ENCODE results near the gene KCNMB4.

Gene KCNMB4

DNA sequence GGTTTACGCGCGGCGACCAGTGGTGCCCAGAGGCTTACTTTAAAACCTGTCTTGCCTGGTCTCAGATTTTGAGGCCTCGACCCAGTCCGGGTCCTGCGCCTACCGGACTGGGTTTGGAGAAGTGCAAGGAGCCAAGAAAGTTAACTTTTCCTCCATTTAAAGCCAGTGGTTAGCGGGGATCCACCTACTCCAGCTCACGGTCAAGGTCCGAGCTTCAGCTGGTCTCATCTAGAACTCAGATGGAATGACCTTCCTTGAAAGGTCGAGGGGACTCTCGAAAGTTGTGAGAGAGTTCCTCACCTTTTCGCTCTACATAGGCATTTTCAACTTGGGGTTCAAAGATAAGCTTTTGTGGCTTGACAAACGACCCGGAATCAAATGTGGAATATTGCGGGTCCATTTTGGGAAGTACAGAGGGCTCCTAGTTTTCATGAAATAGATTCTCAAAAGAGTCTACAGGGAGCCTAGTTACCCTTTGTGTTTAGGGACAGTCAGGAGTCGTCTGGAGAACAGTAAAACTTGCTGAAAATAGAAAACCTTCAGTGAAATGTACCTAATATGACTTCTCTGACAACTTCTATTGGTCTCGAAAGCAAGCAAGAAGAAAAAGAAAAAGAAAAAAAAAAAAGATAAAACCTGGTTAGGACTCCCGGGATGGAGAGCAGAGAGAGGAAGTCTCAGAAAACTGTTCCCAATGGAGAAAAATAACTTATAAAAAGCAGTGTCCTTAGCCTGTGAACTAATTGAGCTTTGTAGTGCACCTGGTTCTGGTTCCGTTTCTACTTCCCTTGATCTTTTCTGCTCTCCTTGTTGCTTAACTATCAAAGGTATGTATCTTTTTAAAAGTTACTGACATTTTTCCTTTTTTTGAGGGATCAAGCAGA, 1.4 kb downstream of the KCNMB4 start:
- peaks cover 0 to 2% of the 10 kb centered on the region in 2 donors for H3K36me3 ChIP-seq (replicated peaks in 1 of 2; ENCODE audit: control insufficient read depth in 2 of 2, insufficient read depth in 2 of 2, low read length in 2 of 2)
- H3K23ac ChIP-seq (ENCODE audit: low read depth, low read length, poor library complexity), result no peak overlapping the region
- H2BK15ac ChIP-seq (ENCODE audit: low read length), result no peak overlapping the region
- H3K18ac ChIP-seq (ENCODE audit: low read length), result no peak overlapping the region
- no peak overlapping the region for H2BK12ac ChIP-seq (ENCODE audit: low read length)
- no peaks in the 10 kb centered on the region for H3K79me1 ChIP-seq (ENCODE audit: low read depth, low read length)
- no peak overlapping the region for H4K91ac ChIP-seq (ENCODE audit: low read depth, low read length, poor library complexity)
- H2AK5ac ChIP-seq (ENCODE audit: low read depth, low read length), result no peak overlapping the region
- H2BK120ac ChIP-seq (ENCODE audit: low read depth, low read length), result no peak overlapping the region
- no peaks in the 10 kb centered on the region for H3K9me3 ChIP-seq (replicated peaks in 1 of 2; ENCODE audit: control insufficient read depth in 2 of 2, insufficient read depth in 1 of 2, low read depth in 1 of 2, low read length in 2 of 2)
- H2AFZ ChIP-seq (ENCODE audit: low read length), result peak overlapping the region; percentile 99
- WGBS, 2 donors (ENCODE audit: extremely low coverage in 2 of 2, insufficient read length in 2 of 2, insufficient replicate concordance in 1 of 2), result no CpG with 5 or more reads among the region's 21 CpGs
- no peak overlapping the region for H2BK5ac ChIP-seq (ENCODE audit: low read length)
- no peak overlapping the region for H3K14ac ChIP-seq (ENCODE audit: low read length)
- H3K4ac ChIP-seq (ENCODE audit: low read length), result no peak overlapping the region
- H3K9ac ChIP-seq (ENCODE audit: low read depth, low read length, poor library complexity), result no peak overlapping the region
- peaks cover 3 to 4% of the 10 kb centered on the region in 2 donors for H3K4me1 ChIP-seq (ENCODE audit: control insufficient read depth in 2 of 2, insufficient read depth in 1 of 2, low read depth in 1 of 2, low read length in 2 of 2)
- H3K27me3 ChIP-seq (ENCODE audit: control insufficient read depth in 3 of 3, insufficient read depth in 3 of 3, low read depth in 1 of 3, low read length in 3 of 3), result peaks cover 0 to 22% (median 13%) of the 10 kb centered on the region in 3 experiments
- peak; percentile 11 for DNase-seq (ENCODE audit: low spot score)
- no peak overlapping the region for H3K27ac ChIP-seq (replicated peaks; ENCODE audit: low read length)
- H3K4me2 ChIP-seq (ENCODE audit: insufficient read depth, low read length, poor library complexity, severe bottlenecking), result peak overlapping the region; percentile 94
- peak overlapping the region; percentile 78 to 83 for H3K4me3 ChIP-seq (ENCODE audit: low read length in 2 of 2)
- H4K8ac ChIP-seq (ENCODE audit: low read depth, low read length), result no peak overlapping the region

DNA sequence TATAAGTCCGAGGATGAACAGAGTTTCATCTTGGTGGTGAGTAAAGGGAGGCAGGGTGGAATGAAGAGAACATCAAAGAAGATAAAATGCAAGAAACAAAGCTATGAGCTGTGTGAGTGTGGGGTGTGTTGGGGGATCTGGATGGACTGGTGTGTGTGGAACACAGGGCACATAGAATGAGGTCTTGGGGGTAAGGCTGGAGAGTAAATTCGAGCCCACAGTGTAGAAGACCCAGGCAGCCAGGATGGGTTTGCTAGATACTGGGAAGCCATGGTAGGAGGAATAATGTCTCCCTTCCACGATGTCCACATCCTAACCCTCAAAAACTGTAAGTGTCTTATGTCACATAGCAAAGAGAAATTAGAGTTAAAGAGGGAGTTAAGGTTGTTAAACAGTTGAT, 6.8 kb downstream of the KCNMB4 start:
- Histone ChIP-seq H2BK120ac (ENCODE audit: low read depth, low read length) (no peak overlapping the region), H2BK12ac (ENCODE audit: low read length) (no peak overlapping the region), H4K91ac (ENCODE audit: low read depth, low read length, poor library complexity) (no peak overlapping the region), H3K36me3 (replicated peaks in 1 of 2; ENCODE audit: control insufficient read depth in 2 of 2, insufficient read depth in 2 of 2, low read length in 2 of 2) (peaks cover 0 to 2% of the 10 kb centered on the region in 2 donors), H3K9me3 (replicated peaks in 1 of 2; ENCODE audit: control insufficient read depth in 2 of 2, insufficient read depth in 1 of 2, low read depth in 1 of 2, low read length in 2 of 2) (peaks cover 0 to under 1% of the 10 kb centered on the region in 2 donors), H3K18ac (ENCODE audit: low read length) (no peak overlapping the region), H3K4me2 (ENCODE audit: insufficient read depth, low read length, poor library complexity, severe bottlenecking) (no peak overlapping the region), H3K9ac (ENCODE audit: low read depth, low read length, poor library complexity) (no peak overlapping the region), H3K14ac (ENCODE audit: low read length) (no peak overlapping the region), H3K4me1 (ENCODE audit: control insufficient read depth in 2 of 2, insufficient read depth in 1 of 2, low read depth in 1 of 2, low read length in 2 of 2) (no peaks in the 10 kb centered on the region), H3K79me1 (ENCODE audit: low read depth, low read length) (no peaks in the 10 kb centered on the region), H2BK15ac (ENCODE audit: low read length) (no peak overlapping the region), H3K27ac (replicated peaks; ENCODE audit: low read length) (no peak overlapping the region), H3K23ac (ENCODE audit: low read depth, low read length, poor library complexity) (no peak overlapping the region), H3K4ac (ENCODE audit: low read length) (no peak overlapping the region), H3K4me3 (ENCODE audit: low read length in 2 of 2) (no peak overlapping the region), H2BK5ac (ENCODE audit: low read length) (no peak overlapping the region), H3K27me3 (ENCODE audit: control insufficient read depth in 3 of 3, insufficient read depth in 3 of 3, low read depth in 1 of 3, low read length in 3 of 3) (peaks cover 0 to under 1% (median 0%) of the 10 kb centered on the region in 3 experiments), H2AFZ (ENCODE audit: low read length) (no peak overlapping the region), H4K8ac (ENCODE audit: low read depth, low read length) (no peak overlapping the region), H2AK5ac (ENCODE audit: low read depth, low read length) (no peak overlapping the region)
- DNase-seq (ENCODE audit: low spot score), result no peak
- no CpG with 5 or more reads among the region's 3 CpGs for WGBS, 2 donors (ENCODE audit: extremely low coverage in 2 of 2, insufficient read length in 2 of 2, insufficient replicate concordance in 1 of 2)

GRCh38 chr12:70379846-70380245, 13.8 kb downstream of the KCNMB4 start:
- Histone ChIP-seq H3K14ac (ENCODE audit: low read length) (no peak overlapping the region), H3K36me3 (replicated peaks in 1 of 2; ENCODE audit: control insufficient read depth in 2 of 2, insufficient read depth in 2 of 2, low read length in 2 of 2) (no peaks in the 10 kb centered on the region), H3K9ac (ENCODE audit: low read depth, low read length, poor library complexity) (no peak overlapping the region), H3K4me2 (ENCODE audit: insufficient read depth, low read length, poor library complexity, severe bottlenecking) (no peak overlapping the region), H2BK5ac (ENCODE audit: low read length) (no peak overlapping the region), H3K79me1 (ENCODE audit: low read depth, low read length) (no peaks in the 10 kb centered on the region), H3K9me3 (replicated peaks in 1 of 2; ENCODE audit: control insufficient read depth in 2 of 2, insufficient read depth in 1 of 2, low read depth in 1 of 2, low read length in 2 of 2) (peaks cover 0 to 20% of the 10 kb centered on the region in 2 donors), H2BK120ac (ENCODE audit: low read depth, low read length) (no peak overlapping the region), H2BK12ac (ENCODE audit: low read length) (no peak overlapping the region), H3K4me3 (ENCODE audit: low read length in 2 of 2) (no peak overlapping the region), H3K4me1 (ENCODE audit: control insufficient read depth in 2 of 2, insufficient read depth in 1 of 2, low read depth in 1 of 2, low read length in 2 of 2) (no peaks in the 10 kb centered on the region), H3K27ac (replicated peaks; ENCODE audit: low read length) (no peak overlapping the region), H3K4ac (ENCODE audit: low read length) (no peak overlapping the region), H2AK5ac (ENCODE audit: low read depth, low read length) (no peak overlapping the region), H4K91ac (ENCODE audit: low read depth, low read length, poor library complexity) (no peak overlapping the region), H2AFZ (ENCODE audit: low read length) (no peak overlapping the region), H3K27me3 (ENCODE audit: control insufficient read depth in 3 of 3, insufficient read depth in 3 of 3, low read depth in 1 of 3, low read length in 3 of 3) (no peaks in the 10 kb centered on the region), H2BK15ac (ENCODE audit: low read length) (no peak overlapping the region), H4K8ac (ENCODE audit: low read depth, low read length) (no peak overlapping the region), H3K23ac (ENCODE audit: low read depth, low read length, poor library complexity) (no peak overlapping the region), H3K18ac (ENCODE audit: low read length) (no peak overlapping the region)
- no CpG with 5 or more reads among the region's 1 CpG for WGBS, 2 donors (ENCODE audit: extremely low coverage in 2 of 2, insufficient read length in 2 of 2, insufficient replicate concordance in 1 of 2)
- no peak for DNase-seq (ENCODE audit: low spot score)

DNA sequence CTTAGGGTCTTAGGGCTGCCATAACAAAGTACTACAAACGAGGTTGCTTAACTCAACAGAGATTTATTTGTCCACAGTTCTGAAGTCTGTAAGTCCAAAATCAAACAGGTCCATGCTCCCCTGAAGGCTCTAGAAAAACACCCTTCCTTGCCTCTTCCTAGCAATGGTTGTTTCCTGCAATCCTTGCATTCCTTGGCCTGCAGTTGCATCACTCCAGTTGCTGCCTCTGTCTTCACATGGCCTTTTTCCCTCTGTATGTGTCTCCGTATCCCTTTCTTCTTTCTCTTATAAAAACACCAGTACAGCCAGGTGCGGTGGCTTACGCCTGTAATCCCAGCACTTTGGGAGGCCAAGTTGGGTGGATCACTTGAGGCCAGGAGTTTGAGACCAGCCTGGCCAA, 17.4 kb downstream of the KCNMB4 start:
- no peak overlapping the region for H2BK120ac ChIP-seq (ENCODE audit: low read depth, low read length)
- H3K18ac ChIP-seq (ENCODE audit: low read length), result no peak overlapping the region
- H4K8ac ChIP-seq (ENCODE audit: low read depth, low read length), result no peak overlapping the region
- no peak overlapping the region for H2BK5ac ChIP-seq (ENCODE audit: low read length)
- no peak overlapping the region for H3K27ac ChIP-seq (replicated peaks; ENCODE audit: low read length)
- H4K91ac ChIP-seq (ENCODE audit: low read depth, low read length, poor library complexity), result no peak overlapping the region
- H2AFZ ChIP-seq (ENCODE audit: low read length), result no peak overlapping the region
- no peak overlapping the region for H3K4ac ChIP-seq (ENCODE audit: low read length)
- no peak overlapping the region for H3K4me2 ChIP-seq (ENCODE audit: insufficient read depth, low read length, poor library complexity, severe bottlenecking)
- WGBS, 2 donors (ENCODE audit: extremely low coverage in 2 of 2, insufficient read length in 2 of 2, insufficient replicate concordance in 1 of 2), result no CpG with 5 or more reads among the region's 4 CpGs
- no peaks in the 10 kb centered on the region for H3K79me1 ChIP-seq (ENCODE audit: low read depth, low read length)
- H3K36me3 ChIP-seq (replicated peaks in 1 of 2; ENCODE audit: control insufficient read depth in 2 of 2, insufficient read depth in 2 of 2, low read length in 2 of 2), result no peaks in the 10 kb centered on the region
- no peaks in the 10 kb centered on the region for H3K4me1 ChIP-seq (ENCODE audit: control insufficient read depth in 2 of 2, insufficient read depth in 1 of 2, low read depth in 1 of 2, low read length in 2 of 2)
- H2BK15ac ChIP-seq (ENCODE audit: low read length), result no peak overlapping the region
- no peak overlapping the region for H2AK5ac ChIP-seq (ENCODE audit: low read depth, low read length)
- H3K27me3 ChIP-seq (ENCODE audit: control insufficient read depth in 3 of 3, insufficient read depth in 3 of 3, low read depth in 1 of 3, low read length in 3 of 3), result no peaks in the 10 kb centered on the region
- H3K14ac ChIP-seq (ENCODE audit: low read length), result no peak overlapping the region
- H2BK12ac ChIP-seq (ENCODE audit: low read length), result no peak overlapping the region
- H3K4me3 ChIP-seq (ENCODE audit: low read length in 2 of 2), result no peak overlapping the region
- H3K9me3 ChIP-seq (replicated peaks in 1 of 2; ENCODE audit: control insufficient read depth in 2 of 2, insufficient read depth in 1 of 2, low read depth in 1 of 2, low read length in 2 of 2), result peaks cover 0 to 13% of the 10 kb centered on the region in 2 donors
- DNase-seq (ENCODE audit: low spot score), result no peak
- no peak overlapping the region for H3K9ac ChIP-seq (ENCODE audit: low read depth, low read length, poor library complexity)
- H3K23ac ChIP-seq (ENCODE audit: low read depth, low read length, poor library complexity), result no peak overlapping the region
